ENCODE data around the gene ATAD3B. TPM values are rescaled to one million over a fixed set of nuclear protein-coding genes. Genes with fewer than 3 reads are reported as not detected.

Gene ATAD3B
- total RNA-seq, 1 donor from 2014 or later = 44.3 TPM

- no peak for DNase-seq (ENCODE audit: extremely low spot score, unreplicated experiment)
- no peak overlapping the region for H3K27ac Mint-ChIP-seq
- H3K4me1 Mint-ChIP-seq (ENCODE audit: unreplicated experiment) = no peaks in the 10 kb centered on the region
- H3K9me3 Mint-ChIP-seq = no peaks in the 10 kb centered on the region
- no peak for TF ChIP-seq CTCF (conservative IDR thresholded peaks at IDR 0.05)
- peak overlapping the region; percentile 70 for H3K4me3 Mint-ChIP-seq
- no peaks in the 10 kb centered on the region for H3K36me3 Mint-ChIP-seq
- H3K27me3 Mint-ChIP-seq = no peaks in the 10 kb centered on the region
These were observed 66.8 kb downstream of the ATAD3B start for GRCh38 chr1:1538334-1538733.

- Mint-ChIP-seq H3K4me1 (ENCODE audit: unreplicated experiment) (no peaks in the 10 kb centered on the region), H3K4me3 (peak overlapping the region; percentile 70), H3K36me3 (no peaks in the 10 kb centered on the region), H3K27ac (no peak overlapping the region), H3K9me3 (no peaks in the 10 kb centered on the region), H3K27me3 (no peaks in the 10 kb centered on the region)
- TF ChIP-seq CTCF (conservative IDR thresholded peaks at IDR 0.05) = no peak
- no peak for DNase-seq (ENCODE audit: extremely low spot score, unreplicated experiment)
These were observed 67.4 kb downstream of the ATAD3B start for GRCh38 chr1:1538989-1539309.

- TF ChIP-seq CTCF (conservative IDR thresholded peaks at IDR 0.05) = no peak
- no peaks in the 10 kb centered on the region for H3K36me3 Mint-ChIP-seq
- no peaks in the 10 kb centered on the region for H3K4me1 Mint-ChIP-seq (ENCODE audit: unreplicated experiment)
- H3K27me3 Mint-ChIP-seq = no peaks in the 10 kb centered on the region
- H3K27ac Mint-ChIP-seq = no peak overlapping the region
- H3K9me3 Mint-ChIP-seq = no peaks in the 10 kb centered on the region
- peak overlapping the region; percentile 80 for H3K4me3 Mint-ChIP-seq
- no peak for DNase-seq (ENCODE audit: extremely low spot score, unreplicated experiment)
These were observed 67.9 kb downstream of the ATAD3B start for GRCh38 chr1:1539310-1540089.

GRCh38 chr1:1540090-1540817 lies 68.7 kb downstream of the ATAD3B start, which contains the start of gene TMEM240:
Gene TMEM240, minus strand, starts transcription at chr1:1540624. Its CDS starts 278 bp downstream, at chr1:1540346.
- Mint-ChIP-seq H3K27ac (peak within 1 kb of the TSS; percentile 32), H3K4me3 (peak within 1 kb of the TSS; percentile 80), H3K36me3 (no peaks in the 10 kb centered on the region), H3K9me3 (no peaks in the 10 kb centered on the region), H3K27me3 (no peaks in the 10 kb centered on the region), H3K4me1 (ENCODE audit: unreplicated experiment) (no peaks in the 10 kb centered on the region)
- peak; percentile 84 for DNase-seq (ENCODE audit: extremely low spot score, unreplicated experiment)
- no peak for TF ChIP-seq CTCF (conservative IDR thresholded peaks at IDR 0.05)

- H3K4me1 Mint-ChIP-seq (ENCODE audit: unreplicated experiment) = no peaks in the 10 kb centered on the region
- peak overlapping the region; percentile 32 for H3K27ac Mint-ChIP-seq
- H3K9me3 Mint-ChIP-seq = no peaks in the 10 kb centered on the region
- peak overlapping the region; percentile 63 for H3K4me3 Mint-ChIP-seq
- TF ChIP-seq CTCF (conservative IDR thresholded peaks at IDR 0.05) = no peak
- H3K27me3 Mint-ChIP-seq = no peaks in the 10 kb centered on the region
- DNase-seq (ENCODE audit: extremely low spot score, unreplicated experiment) = no peak
- no peaks in the 10 kb centered on the region for H3K36me3 Mint-ChIP-seq
These were observed 69.5 kb downstream of the ATAD3B start for GRCh38 chr1:1540818-1541628.
